ENCODE data around the gene KRT5.
"Not testable (repeated sequence)": the region's sequence is repeated elsewhere in the genome, so short reads cannot be mapped to it uniquely, and the experiment has no call there.

KRT5 gene

GRCh38 chr12:52492405-52492804 lies 27.8 kb downstream of the KRT5 start:
- DNase-seq, result not testable (repeated sequence)

DNA sequence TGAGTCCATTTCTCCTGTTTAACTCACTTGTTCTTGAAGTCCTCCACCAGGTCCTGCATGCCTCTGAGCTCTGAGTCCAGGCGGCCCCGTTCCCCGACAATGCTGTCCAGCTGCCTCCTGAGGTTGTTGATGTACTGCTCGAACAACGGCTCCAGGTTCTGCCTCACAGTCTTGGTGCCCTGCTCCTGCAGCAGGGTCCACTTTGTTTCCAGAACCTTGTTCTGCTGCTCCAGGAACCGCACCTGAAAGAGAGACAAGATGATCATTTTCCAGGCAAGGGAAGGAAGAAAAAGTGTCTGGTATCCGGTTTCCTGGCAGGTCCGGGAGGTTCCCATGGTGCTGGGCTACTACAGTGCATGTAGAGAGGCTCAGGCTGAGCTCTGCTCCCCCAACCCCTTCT lies 28.7 kb downstream of the KRT5 start:
- not testable (repeated sequence) for DNase-seq

DNA sequence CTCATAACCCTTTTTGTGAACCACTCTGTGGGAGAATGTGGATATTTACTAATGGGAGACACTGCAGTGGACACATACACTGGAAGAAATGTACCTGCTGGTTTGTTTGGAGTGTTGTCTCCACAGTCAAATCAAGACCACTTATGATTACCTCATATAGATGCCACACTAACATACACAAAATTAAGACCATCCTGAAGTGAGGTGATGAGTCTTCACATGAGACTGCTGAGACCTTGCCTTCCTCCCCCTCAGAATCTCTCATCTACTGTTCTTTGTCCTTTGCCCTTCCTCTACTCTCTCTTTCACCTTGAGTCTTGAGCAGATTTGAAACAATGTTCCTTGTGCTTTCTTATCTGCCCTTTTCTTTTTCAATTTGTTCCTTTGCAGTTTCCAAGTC lies 31.5 kb downstream of the KRT5 start:
- DNase-seq, result no peak

- DNase-seq, result not testable (repeated sequence)
Observed at GRCh38 chr12:52487744-52488443, 32.3 kb downstream of the KRT5 start.

GRCh38 chr12:52487211-52487610 lies 33.0 kb downstream of the KRT5 start:
- DNase-seq, result no peak

DNA sequence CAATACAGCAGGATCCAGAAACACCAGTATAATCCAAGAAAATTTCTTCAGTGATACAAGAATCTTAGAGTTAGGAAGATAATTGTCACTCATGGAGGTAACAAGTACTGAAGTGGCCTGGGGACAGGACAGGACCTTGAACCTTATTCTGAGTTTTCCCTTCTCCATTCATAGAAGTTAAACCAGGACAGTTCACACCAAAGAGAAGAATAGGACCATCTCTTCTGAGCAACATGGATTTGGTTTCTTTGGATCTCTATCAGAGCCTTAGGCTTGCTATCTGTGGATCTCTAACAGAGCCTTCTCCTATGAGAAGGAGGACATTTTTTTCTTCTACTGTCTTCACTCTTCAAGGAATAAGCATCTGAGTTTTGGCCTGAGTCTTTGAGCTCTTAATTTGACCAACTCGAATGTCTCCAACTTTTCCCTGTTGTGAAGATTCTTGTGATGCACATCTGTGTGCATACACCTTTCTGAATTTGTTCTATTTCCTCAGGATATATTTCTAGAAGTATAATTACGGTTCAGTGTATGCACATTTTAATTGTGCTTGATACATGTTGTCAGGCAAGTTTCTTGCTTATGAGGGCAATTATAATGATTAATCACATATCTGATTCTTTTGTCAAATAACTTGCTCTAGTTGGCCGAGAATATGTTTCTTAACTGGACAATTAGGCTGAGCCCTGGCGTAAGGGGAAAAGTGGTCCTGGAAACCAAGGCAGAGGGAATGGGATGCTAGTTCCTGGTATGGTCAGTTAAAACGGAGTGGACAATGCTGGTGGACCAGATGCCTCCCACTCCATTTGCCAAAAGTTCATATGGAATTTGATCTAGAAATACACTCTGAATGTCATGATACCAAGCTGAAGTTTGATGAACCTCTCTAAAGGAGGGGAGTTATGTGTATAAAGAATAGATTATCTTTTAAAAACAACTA lies 33.8 kb downstream of the KRT5 start:
- no peak for DNase-seq

DNA sequence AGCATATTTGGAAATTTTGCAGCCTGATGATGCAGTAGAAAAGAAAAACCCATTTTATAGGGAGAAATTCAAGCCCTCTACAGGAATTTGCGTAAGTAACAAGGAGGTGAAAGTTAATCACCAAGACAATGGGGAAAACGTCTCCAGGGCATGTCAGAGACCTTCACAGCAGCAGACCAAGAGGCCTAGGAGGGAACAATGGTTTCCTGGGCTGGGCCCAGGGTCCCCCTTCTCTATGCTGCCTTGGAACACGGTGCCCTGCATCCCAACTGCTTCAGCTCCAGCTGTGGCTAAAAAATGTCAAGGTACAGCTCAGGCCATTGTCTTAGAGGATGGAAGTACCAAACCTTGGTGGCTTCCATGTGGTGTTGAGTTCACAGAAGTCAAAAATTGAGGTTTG lies 40.1 kb downstream of the KRT5 start:
- DNase-seq, result no peak

DNA sequence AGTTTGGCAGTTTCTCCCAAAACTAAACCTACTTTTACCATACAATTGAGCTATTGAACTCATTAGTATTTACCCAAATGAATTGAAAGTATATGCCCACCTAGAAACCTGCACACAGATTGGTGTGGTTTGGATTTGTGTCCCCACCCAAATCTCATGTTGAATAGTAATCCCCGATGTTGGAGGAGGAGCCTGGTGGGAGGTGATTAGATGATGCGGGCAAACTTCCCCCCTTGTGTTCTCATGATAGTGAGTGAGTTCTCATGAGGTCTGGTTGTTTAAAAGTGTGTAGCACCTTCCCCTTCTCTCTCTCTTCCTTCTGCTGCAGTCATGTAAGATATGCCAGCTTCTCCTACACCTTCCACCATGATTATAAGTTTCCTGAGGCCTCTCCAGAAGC lies 42.5 kb downstream of the KRT5 start:
- no peak for DNase-seq

GRCh38 chr12:52474212-52474611 lies 46.0 kb downstream of the KRT5 start:
- DNase-seq, result no peak

GRCh38 chr12:52473768-52474167 lies 46.4 kb downstream of the KRT5 start, which contains the start of gene KRT6C:
KRT6C (minus strand) TSS chr12:52473805; CDS start chr12:52473737, 68 bp downstream.
- no peak for DNase-seq

DNA sequence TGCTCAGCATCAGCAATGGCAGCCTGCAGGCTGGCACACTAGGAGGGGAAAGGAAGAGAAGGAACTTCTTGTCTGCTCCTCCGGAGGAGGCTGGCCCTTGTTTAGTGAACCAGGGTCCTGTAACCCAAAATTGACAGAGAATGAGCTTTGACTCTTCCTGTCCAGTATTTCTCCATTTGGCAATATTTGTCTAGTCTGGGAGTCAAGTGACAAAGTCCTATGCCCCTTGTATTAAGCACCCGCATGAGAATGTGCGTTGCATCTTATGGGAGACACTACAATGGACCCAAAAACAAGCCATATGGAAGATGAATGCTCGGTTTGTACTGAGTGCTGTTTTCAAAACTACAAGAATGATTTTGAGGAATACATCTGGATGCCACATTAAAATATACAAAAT lies 50.3 kb downstream of the KRT5 start:
- no peak for DNase-seq

- DNase-seq, result no peak
Observed at GRCh38 chr12:52464897-52465296, 55.3 kb downstream of the KRT5 start.

Measured in activated CD8-positive, alpha-beta memory T cell treated with anti-CD3 and anti-CD28 coated beads for 24 hours (primary cell).